ENCODE measurements around the gene MAP4K5.

MAP4K5 gene

GRCh38 chr14:50398189-50398580 is 134.2 kb downstream of the MAP4K5 start:
- DNase-seq, result no peak

- DNase-seq, result peak; percentile 57
These were observed 134.8 kb downstream of the MAP4K5 start for GRCh38 chr14:50397390-50398188.

GRCh38 chr14:50396631-50397389 is 135.6 kb downstream of the MAP4K5 start, which contains the start of gene CDKL1:
CDKL1 (minus strand) TSS chr14:50396881; CDS start chr14:50395868, 1,013 bp downstream.
- DNase-seq, result peak; percentile 57

- no peak for DNase-seq
These were observed 136.9 kb downstream of the MAP4K5 start for GRCh38 chr14:50395448-50395847.

GRCh38 chr14:50394713-50395112 is 137.7 kb downstream of the MAP4K5 start:
- no peak for DNase-seq

GRCh38 chr14:50389668-50390441 is 142.5 kb downstream of the MAP4K5 start:
- no peak for DNase-seq

- no peak for DNase-seq
These were observed 144.0 kb downstream of the MAP4K5 start for GRCh38 chr14:50388256-50388931.

- no peak for DNase-seq
These were observed 144.8 kb downstream of the MAP4K5 start for GRCh38 chr14:50387548-50387947.

GRCh38 chr14:50383618-50384225 is 148.6 kb downstream of the MAP4K5 start:
- DNase-seq, result no peak

GRCh38 chr14:50381823-50382287 is 150.5 kb downstream of the MAP4K5 start:
- DNase-seq, result no peak

GRCh38 chr14:50381008-50381407 is 151.4 kb downstream of the MAP4K5 start:
- DNase-seq, result no peak

- DNase-seq, result no peak
These were observed 151.9 kb downstream of the MAP4K5 start for GRCh38 chr14:50380455-50380854.

- no peak for DNase-seq
These were observed 152.8 kb downstream of the MAP4K5 start for GRCh38 chr14:50379563-50379962.

- no peak for DNase-seq
These were observed 154.8 kb downstream of the MAP4K5 start for GRCh38 chr14:50377550-50378085.

- DNase-seq, result no peak
These were observed 156.6 kb downstream of the MAP4K5 start for GRCh38 chr14:50375760-50376159.

GRCh38 chr14:50373959-50374358 is 158.4 kb downstream of the MAP4K5 start:
- DNase-seq, result no peak

GRCh38 chr14:50371546-50371945 is 160.8 kb downstream of the MAP4K5 start:
- no peak for DNase-seq

Data from SHP77 treated with DMSO at 0.1 percent for 48 hours (cell line).